OCI-LY1 (cell line): ENCODE measurements around the gene HOXD4.

ENCODE experiments used
- CTCF ChIP-seq: fragments of 200-600 bp; sonication (generic), shearing (Covaris generic); IDR thresholded peaks from 2 replicates; pipeline ENCODE4 v1.5.1; 2017; ENCODE audit warnings: mild to moderate bottlenecking, antibody characterized with exemption, low read length, moderate library complexity, mixed read lengths
- EZH2 ChIP-seq: fragments of 200-600 bp; sonication (generic), shearing (Covaris generic); IDR thresholded peaks from 2 replicates; pipeline ENCODE4 v1.8.0; 2017; ENCODE audit warnings: borderline replicate concordance, mixed run types, mild to moderate bottlenecking, antibody characterized with exemption, low read length, moderate library complexity, mixed read lengths

- TF ChIP-seq EZH2 (no peak), CTCF (no peak)
Observed at GRCh38 chr2:176145085-176145969, 6.0 kb upstream of the HOXD4 start.
